Activated T-cell treated with anti-CD3 and anti-CD28 coated beads, Interleukin-2, amount 50 U/mL, for 72 hours (primary cell): Measurements from ENCODE around the gene CKLF. TPM values are rescaled to one million over a fixed set of nuclear protein-coding genes. Genes with fewer than 3 reads are reported as not detected.

Experiments
- ATAC-seq, 2 donors: fragments of 150-1000 bp; cut with Tn5 transposase; replicated peaks in 1 of 2; 2 replicates each; pipeline ENCODE4 v1.10.0; 2021; ENCODE audit warnings: moderate library complexity in 2 of 2, mild to moderate bottlenecking in 1 of 2
- DNase-seq, 2 donors: peaks; one replicate each; pipeline ENCODE4 v3.0.0; 2021 to 2022; ENCODE audit warnings: mixed read lengths in 1 of 2
- H3K27ac Mint-ChIP-seq: one replicate; pipeline ENCODE4 v1.8.0; 2022; ENCODE audit warnings: mild to moderate bottlenecking, moderate library complexity, mixed read lengths
- H3K27me3 Mint-ChIP-seq: one replicate; pipeline ENCODE4 v1.8.0; 2022; ENCODE audit warnings: low read depth, mixed read lengths
- H3K36me3 Mint-ChIP-seq, 2 donors: one replicate each; pipeline ENCODE4 v1.8.0; 2022; ENCODE audit warnings: mixed read lengths in 2 of 2, mild to moderate bottlenecking in 1 of 2; ENCODE audit not compliant: insufficient read depth in 2 of 2
- H3K4me1 Mint-ChIP-seq: one replicate; pipeline ENCODE4 v1.8.0; 2022; ENCODE audit warnings: low read depth, mixed read lengths
- H3K4me3 Mint-ChIP-seq, 2 donors: one replicate each; pipeline ENCODE4 v1.8.0; 2022; ENCODE audit warnings: mild to moderate bottlenecking in 2 of 2, mixed read lengths in 2 of 2, moderate library complexity in 2 of 2
- H3K9me3 Mint-ChIP-seq, 2 donors: one replicate each; pipeline ENCODE4 v1.8.0; 2022; ENCODE audit warnings: mixed read lengths in 2 of 2
- total RNA-seq, 2 donors: library from RNA; stranded (reverse); gene quantifications; one replicate each; pipeline ENCODE4 v1.2.3, GENCODE V29; 2022

Gene CKLF
- total RNA-seq, 2 donors from 2014 or later: 163 to 172 TPM

DNA sequence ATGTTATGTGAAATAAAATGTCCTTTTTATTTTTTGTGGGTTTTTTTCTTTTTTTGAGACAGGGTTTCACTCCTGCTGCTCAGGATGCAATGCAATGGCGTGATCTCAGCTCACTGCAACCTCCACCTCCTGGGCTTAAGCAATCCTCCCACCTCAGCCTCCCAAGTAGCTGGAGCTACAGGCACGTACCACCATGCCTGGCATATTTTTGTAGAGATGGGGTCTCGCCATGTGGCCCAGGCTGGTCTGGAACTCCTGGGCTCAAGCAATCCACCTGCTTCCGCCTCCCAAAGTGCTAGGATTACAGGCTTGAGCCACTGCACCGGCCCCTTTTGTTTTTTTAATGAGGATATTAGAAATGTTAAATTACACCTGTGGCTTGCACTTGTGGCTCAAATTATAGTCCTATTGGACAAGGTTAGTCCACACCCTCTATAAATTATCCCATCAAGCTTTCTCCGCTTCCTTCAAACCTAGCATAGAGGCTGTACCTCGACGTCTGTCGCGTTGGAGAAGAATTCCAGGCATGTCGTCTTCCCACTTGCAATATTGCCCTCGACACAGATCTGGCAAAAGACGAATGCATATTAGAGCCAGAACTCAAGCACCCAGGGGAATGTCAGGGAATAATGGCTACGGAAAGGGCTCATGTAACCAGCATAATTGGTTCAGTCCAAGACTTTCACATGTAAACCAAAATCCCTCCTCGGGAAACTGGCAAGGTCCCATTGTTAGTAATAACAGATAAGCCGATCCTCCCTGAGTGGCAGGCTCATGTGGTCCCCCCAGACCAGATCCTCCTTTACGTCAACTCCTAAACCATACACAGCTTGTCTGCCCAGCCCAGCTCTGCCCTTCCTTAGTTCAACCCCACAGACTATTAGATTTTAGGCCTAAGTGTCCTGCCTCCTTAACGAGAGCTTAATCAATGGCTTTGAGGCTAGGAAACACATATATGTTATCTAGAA lies 10.7 kb upstream of the CKLF start:
- H3K27ac Mint-ChIP-seq: no peak overlapping the region
- peaks cover 15% of the 10 kb centered on the region for H3K4me1 Mint-ChIP-seq
- no peak for ATAC-seq
- H3K36me3 Mint-ChIP-seq: no peaks in the 10 kb centered on the region
- no peak for DNase-seq
- H3K9me3 Mint-ChIP-seq: no peaks in the 10 kb centered on the region
- H3K27me3 Mint-ChIP-seq: no peaks in the 10 kb centered on the region
- H3K4me3 Mint-ChIP-seq: no peak overlapping the region

DNA sequence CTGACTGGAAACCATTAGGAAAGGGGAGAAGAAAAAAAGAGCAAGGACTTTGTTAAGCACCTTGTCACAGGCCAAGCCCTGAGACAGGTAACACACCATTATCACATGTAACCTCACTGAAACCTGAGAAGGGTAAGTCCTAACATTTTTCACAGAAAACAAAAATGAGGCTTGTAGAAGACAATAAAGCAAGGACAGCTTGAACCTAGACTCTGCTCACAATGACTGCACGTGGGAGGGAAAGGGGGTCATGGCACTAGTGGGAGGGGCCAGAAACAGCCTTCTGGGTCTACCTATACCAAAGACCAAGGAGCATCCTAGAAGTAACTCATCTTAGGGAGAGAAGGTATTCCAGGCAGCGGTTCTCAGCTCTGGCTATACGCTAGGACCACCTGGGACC lies 10.0 kb upstream of the CKLF start:
- peaks cover 15% of the 10 kb centered on the region for H3K4me1 Mint-ChIP-seq

DNA sequence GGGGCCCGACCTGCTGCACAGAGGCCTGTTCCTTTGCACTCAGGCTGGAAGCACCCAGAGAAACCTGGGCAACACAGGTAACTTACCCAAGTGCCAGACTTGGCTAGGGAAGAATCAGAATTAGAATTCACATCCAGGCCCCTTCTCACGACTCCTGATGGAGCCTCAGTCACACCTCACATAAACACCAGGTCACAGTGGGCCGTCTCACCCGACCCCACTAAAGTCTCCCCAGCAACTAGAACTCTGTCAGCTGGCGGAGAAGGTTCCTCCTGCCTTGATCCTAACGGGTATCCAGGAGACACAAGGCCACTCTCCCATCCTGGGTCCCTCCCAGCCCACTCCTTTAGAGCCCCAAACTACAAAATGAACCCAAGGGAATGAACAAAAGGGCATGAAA lies 8.8 kb upstream of the CKLF start:
- H3K36me3 Mint-ChIP-seq: no peaks in the 10 kb centered on the region
- peaks cover 18% of the 10 kb centered on the region for H3K4me1 Mint-ChIP-seq
- H3K9me3 Mint-ChIP-seq: no peaks in the 10 kb centered on the region
- H3K4me3 Mint-ChIP-seq: no peak overlapping the region
- H3K27ac Mint-ChIP-seq: no peak overlapping the region
- ATAC-seq: no peak
- DNase-seq: no peak
- H3K27me3 Mint-ChIP-seq: no peaks in the 10 kb centered on the region

More for the DNA sequence above, 10.0 kb upstream of the CKLF start:
- Mint-ChIP-seq H3K4me3 (no peak overlapping the region), H3K27me3 (no peaks in the 10 kb centered on the region), H3K9me3 (no peaks in the 10 kb centered on the region), H3K36me3 (no peaks in the 10 kb centered on the region), H3K27ac (no peak overlapping the region)
- ATAC-seq (no peak), DNase-seq (no peak)

- Mint-ChIP-seq H3K27me3 (no peaks in the 10 kb centered on the region), H3K4me1 (peaks cover 21% of the 10 kb centered on the region), H3K27ac (no peak overlapping the region), H3K9me3 (no peaks in the 10 kb centered on the region), H3K36me3 (no peaks in the 10 kb centered on the region), H3K4me3 (no peak overlapping the region)
- no peak for DNase-seq
- no peak for ATAC-seq
These were observed 8.2 kb upstream of the CKLF start for GRCh38 chr16:66544016-66544757.

DNA sequence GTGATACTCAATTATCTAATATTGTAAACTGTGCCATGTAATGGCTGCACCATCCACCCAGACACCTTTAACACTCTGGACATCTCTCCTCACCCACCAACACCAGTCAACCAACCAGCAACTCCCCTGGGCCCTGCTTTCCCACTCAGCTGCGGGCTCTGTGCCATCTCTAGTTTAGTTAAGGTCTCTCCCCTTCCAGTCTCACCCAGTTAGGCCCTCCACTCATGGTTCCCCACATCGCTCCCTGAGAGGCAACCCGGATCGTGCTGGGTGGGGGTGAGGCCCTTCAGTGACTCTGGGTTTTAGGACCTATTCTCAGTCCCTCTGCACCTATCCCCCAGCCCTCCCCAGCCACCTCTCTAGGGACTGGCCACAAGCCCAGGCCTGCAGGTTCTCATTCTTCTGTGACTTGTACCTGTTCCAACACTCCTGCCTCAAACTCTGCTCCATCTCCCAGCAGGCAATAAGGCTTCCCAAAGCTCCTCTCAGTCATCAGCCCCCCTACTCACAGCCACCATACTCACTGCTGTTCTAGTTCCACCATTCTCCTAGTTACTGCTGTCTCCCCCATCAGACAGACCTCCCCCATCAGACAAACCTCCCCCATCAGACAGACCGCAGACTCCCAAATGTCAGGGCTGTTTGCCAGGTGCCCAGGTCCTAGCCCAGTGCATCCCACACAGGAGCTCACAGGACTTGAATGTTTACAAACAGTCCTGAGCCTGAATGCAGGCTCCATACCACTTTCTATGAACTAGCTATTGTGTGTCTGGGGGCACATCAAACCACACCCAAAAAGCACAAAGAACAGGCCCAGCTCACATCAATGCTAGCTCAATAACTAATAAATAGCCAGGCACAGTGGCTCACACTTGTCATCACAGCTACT lies 5.0 kb upstream of the CKLF start:
- Mint-ChIP-seq H3K4me3 (no peak overlapping the region), H3K27me3 (no peaks in the 10 kb centered on the region), H3K27ac (peak overlapping the region; percentile 36), H3K4me1 (peaks cover 34% of the 10 kb centered on the region), H3K9me3 (no peaks in the 10 kb centered on the region), H3K36me3 (peaks cover under 1% of the 10 kb centered on the region in 2 donors)
- DNase-seq: no peak
- no peak for ATAC-seq

DNA sequence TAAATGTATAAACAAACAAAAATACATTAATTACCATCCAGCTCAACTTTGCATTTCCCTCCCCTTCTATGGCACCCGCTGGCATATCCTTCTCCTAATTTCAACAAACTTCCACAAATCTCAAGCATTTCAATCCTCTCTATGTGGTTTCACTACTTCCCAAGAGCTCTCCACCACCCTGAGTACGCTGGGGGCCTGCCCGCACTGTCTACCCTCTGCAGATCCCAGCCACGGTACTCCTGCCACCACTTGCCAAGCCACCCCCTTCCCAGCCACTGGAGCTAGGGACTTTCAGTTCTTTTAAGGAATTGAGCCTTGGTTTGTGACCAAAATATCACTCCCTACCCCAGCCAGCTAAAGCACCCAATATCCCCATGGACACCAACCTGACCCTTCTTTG lies 4.3 kb upstream of the CKLF start:
- Mint-ChIP-seq H3K27ac (peak overlapping the region; percentile 82), H3K36me3 (peaks cover 3 to 6% of the 10 kb centered on the region in 2 donors)

DNA sequence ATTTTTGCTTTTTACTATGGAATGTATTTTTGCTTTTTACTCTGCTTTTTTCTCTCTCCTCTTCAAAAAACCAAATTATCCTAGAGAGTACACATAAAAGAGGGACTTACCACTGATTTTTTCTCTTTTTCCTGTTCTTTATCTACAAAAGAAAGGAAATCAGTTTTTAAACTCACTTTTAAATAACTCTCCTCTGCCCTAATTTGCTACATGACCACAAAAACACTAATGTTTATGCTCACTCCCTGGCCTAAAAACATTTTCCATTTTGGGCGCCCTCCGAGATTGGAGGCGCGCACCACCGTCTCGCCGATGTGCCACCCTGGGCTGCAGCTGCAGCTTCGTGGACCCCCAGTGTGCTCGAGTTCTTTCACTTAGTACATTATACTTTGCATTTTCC lies 3.5 kb upstream of the CKLF start:
- Mint-ChIP-seq H3K27me3 (no peaks in the 10 kb centered on the region), H3K4me3 (peak overlapping the region; percentile 80 to 82), H3K27ac (peak overlapping the region; percentile 82), H3K9me3 (no peaks in the 10 kb centered on the region), H3K36me3 (peaks cover 6 to 14% of the 10 kb centered on the region in 2 donors), H3K4me1 (peaks cover 48% of the 10 kb centered on the region)
- ATAC-seq (no peak), DNase-seq (no peak)

More for the DNA sequence above, 4.3 kb upstream of the CKLF start:
- no peak for ATAC-seq
- no peaks in the 10 kb centered on the region for H3K9me3 Mint-ChIP-seq
- H3K4me3 Mint-ChIP-seq: peak overlapping the region; percentile 10 to 18
- H3K4me1 Mint-ChIP-seq: peaks cover 40% of the 10 kb centered on the region
- no peak for DNase-seq
- H3K27me3 Mint-ChIP-seq: no peaks in the 10 kb centered on the region

GRCh38 chr16:66549284-66550131 lies 2.9 kb upstream of the CKLF start, which contains the start of gene TK2:
Gene TK2, minus strand, starts transcription at chr16:66550122. Its CDS starts 61 bp downstream, at chr16:66550061.
- peaks cover 9 to 20% of the 10 kb centered on the region in 2 donors for H3K36me3 Mint-ChIP-seq
- H3K9me3 Mint-ChIP-seq: no peaks in the 10 kb centered on the region
- peak within 1 kb of the TSS; percentile 99 for H3K27ac Mint-ChIP-seq
- H3K4me3 Mint-ChIP-seq: peak within 1 kb of the TSS; percentile 83 to 85
- no peaks in the 10 kb centered on the region for H3K27me3 Mint-ChIP-seq
- H3K4me1 Mint-ChIP-seq: peaks cover 54% of the 10 kb centered on the region
- ATAC-seq (peak; percentile 60 to 63), DNase-seq (peak; percentile 78 to 81)

GRCh38 chr16:66551348-66551759 lies 1.0 kb upstream of the CKLF start:
- Mint-ChIP-seq H3K27me3 (no peaks in the 10 kb centered on the region), H3K36me3 (peaks cover 16 to 29% of the 10 kb centered on the region in 2 donors), H3K4me3 (peak overlapping the region; percentile 90 to 95), H3K4me1 (peaks cover 73% of the 10 kb centered on the region), H3K9me3 (no peaks in the 10 kb centered on the region), H3K27ac (peak overlapping the region; percentile 99)
- ATAC-seq (peak; percentile 36 to 54), DNase-seq (peak; percentile 70 to 71)

DNA sequence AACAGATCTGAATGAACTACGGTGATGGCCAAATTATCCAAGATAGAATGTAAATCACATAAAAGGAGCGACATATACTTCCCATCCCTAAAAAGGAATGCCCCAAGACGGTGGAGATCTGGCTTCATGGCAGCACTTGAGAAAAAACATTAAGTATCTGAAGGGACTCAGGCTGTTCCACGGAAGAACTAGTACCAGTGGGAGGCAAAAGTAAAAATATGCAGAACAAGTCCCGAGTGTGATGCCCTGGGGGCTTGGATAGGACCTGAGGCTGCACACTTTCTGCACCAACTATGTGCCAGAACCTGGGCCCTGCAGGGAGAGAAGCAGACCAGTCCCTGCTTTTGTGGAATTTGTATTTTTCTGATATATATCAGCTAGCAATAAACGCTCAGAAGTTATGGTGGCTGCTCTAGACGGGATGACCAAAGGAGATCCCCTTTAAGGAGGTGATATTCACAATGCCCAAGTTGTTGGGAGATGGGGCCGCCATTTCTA lies 539 bp upstream of the CKLF start:
- H3K36me3 Mint-ChIP-seq: peaks cover 16 to 29% of the 10 kb centered on the region in 2 donors
- no peaks in the 10 kb centered on the region for H3K9me3 Mint-ChIP-seq
- H3K27me3 Mint-ChIP-seq: no peaks in the 10 kb centered on the region
- ATAC-seq (no peak), DNase-seq (no peak)
- peak overlapping the region; percentile 99 for H3K27ac Mint-ChIP-seq
- peak overlapping the region; percentile 90 to 95 for H3K4me3 Mint-ChIP-seq
- H3K4me1 Mint-ChIP-seq: peaks cover 73% of the 10 kb centered on the region

- Mint-ChIP-seq H3K36me3 (peaks cover 18 to 36% of the 10 kb centered on the region in 2 donors), H3K27ac (peak overlapping the region; percentile 99), H3K27me3 (no peaks in the 10 kb centered on the region), H3K4me3 (peak overlapping the region; percentile 90 to 95), H3K4me1 (peaks cover 80% of the 10 kb centered on the region), H3K9me3 (no peaks in the 10 kb centered on the region)
- DNase-seq: no peak
- ATAC-seq: no peak
These were observed 847 bp downstream of the CKLF start for GRCh38 chr16:66553223-66553622.
